ENCODE data around the gene UNC93A.
"Not testable (repeated sequence)": the region's sequence is repeated elsewhere in the genome, so short reads cannot be mapped to it uniquely, and the experiment has no call there.

The UNC93A gene

GRCh38 chr6:167266057-167266829 is 24.9 kb upstream of the UNC93A start:
- not testable (repeated sequence) for H3K9me3 Mint-ChIP-seq; H3K4me1 Mint-ChIP-seq (ENCODE audit: low read depth); H3K36me3 Mint-ChIP-seq (ENCODE audit: low read depth); H3K27ac Mint-ChIP-seq; H3K4me3 Mint-ChIP-seq; DNase-seq
- peaks cover 19% of the 10 kb centered on the region for H3K27me3 Mint-ChIP-seq

- no peak for DNase-seq
- Mint-ChIP-seq H3K27me3 (peaks cover 14% of the 10 kb centered on the region), H3K4me3 (no peak overlapping the region), H3K4me1 (ENCODE audit: low read depth) (no peaks in the 10 kb centered on the region), H3K36me3 (ENCODE audit: low read depth) (no peaks in the 10 kb centered on the region), H3K27ac (no peak overlapping the region), H3K9me3 (no peaks in the 10 kb centered on the region)
These were observed 24.1 kb upstream of the UNC93A start for GRCh38 chr6:167266830-167267555.

- not testable (repeated sequence) for H3K27ac Mint-ChIP-seq; H3K4me1 Mint-ChIP-seq (ENCODE audit: low read depth); H3K27me3 Mint-ChIP-seq; H3K36me3 Mint-ChIP-seq (ENCODE audit: low read depth); H3K9me3 Mint-ChIP-seq; H3K4me3 Mint-ChIP-seq; DNase-seq
These were observed 23.6 kb upstream of the UNC93A start for GRCh38 chr6:167267556-167267898.

- H3K27ac Mint-ChIP-seq, result no peak overlapping the region
- no peaks in the 10 kb centered on the region for H3K36me3 Mint-ChIP-seq (ENCODE audit: low read depth)
- peaks cover 5% of the 10 kb centered on the region for H3K27me3 Mint-ChIP-seq
- no peaks in the 10 kb centered on the region for H3K9me3 Mint-ChIP-seq
- no peaks in the 10 kb centered on the region for H3K4me1 Mint-ChIP-seq (ENCODE audit: low read depth)
- no peak overlapping the region for H3K4me3 Mint-ChIP-seq
- no peak for DNase-seq
These were observed 23.2 kb upstream of the UNC93A start for GRCh38 chr6:167267921-167268401.

- Mint-ChIP-seq H3K4me1 (ENCODE audit: low read depth) (no peaks in the 10 kb centered on the region), H3K27ac (no peak overlapping the region), H3K27me3 (peaks cover 2% of the 10 kb centered on the region)
These were observed 22.3 kb upstream of the UNC93A start for GRCh38 chr6:167268683-167269280.

GRCh38 chr6:167270499-167271311 is 20.4 kb upstream of the UNC93A start:
- H3K27me3 Mint-ChIP-seq, result peaks cover 2% of the 10 kb centered on the region

More at GRCh38 chr6:167268683-167269280, 22.3 kb upstream of the UNC93A start:
- no peak overlapping the region for H3K4me3 Mint-ChIP-seq
- no peaks in the 10 kb centered on the region for H3K36me3 Mint-ChIP-seq (ENCODE audit: low read depth)
- no peaks in the 10 kb centered on the region for H3K9me3 Mint-ChIP-seq
- no peak for DNase-seq

GRCh38 chr6:167272151-167272550 is 19.0 kb upstream of the UNC93A start:
- peaks cover 5% of the 10 kb centered on the region for H3K27me3 Mint-ChIP-seq
- no peak for DNase-seq
- no peaks in the 10 kb centered on the region for H3K4me1 Mint-ChIP-seq (ENCODE audit: low read depth)
- no peaks in the 10 kb centered on the region for H3K36me3 Mint-ChIP-seq (ENCODE audit: low read depth)
- H3K4me3 Mint-ChIP-seq, result no peak overlapping the region
- no peaks in the 10 kb centered on the region for H3K9me3 Mint-ChIP-seq
- no peak overlapping the region for H3K27ac Mint-ChIP-seq

More at GRCh38 chr6:167270499-167271311, 20.4 kb upstream of the UNC93A start:
- no peaks in the 10 kb centered on the region for H3K9me3 Mint-ChIP-seq
- no peak for DNase-seq
- no peak overlapping the region for H3K4me3 Mint-ChIP-seq
- no peaks in the 10 kb centered on the region for H3K4me1 Mint-ChIP-seq (ENCODE audit: low read depth)
- no peak overlapping the region for H3K27ac Mint-ChIP-seq
- no peaks in the 10 kb centered on the region for H3K36me3 Mint-ChIP-seq (ENCODE audit: low read depth)

GRCh38 chr6:167272696-167273379 is 18.3 kb upstream of the UNC93A start:
- no peaks in the 10 kb centered on the region for H3K9me3 Mint-ChIP-seq
- H3K4me1 Mint-ChIP-seq (ENCODE audit: low read depth), result no peaks in the 10 kb centered on the region
- no peak for DNase-seq
- H3K27ac Mint-ChIP-seq, result no peak overlapping the region
- H3K4me3 Mint-ChIP-seq, result no peak overlapping the region
- H3K27me3 Mint-ChIP-seq, result peaks cover 11% of the 10 kb centered on the region
- no peaks in the 10 kb centered on the region for H3K36me3 Mint-ChIP-seq (ENCODE audit: low read depth)

GRCh38 chr6:167274270-167274669 is 16.8 kb upstream of the UNC93A start:
- Mint-ChIP-seq H3K9me3 (no peaks in the 10 kb centered on the region), H3K27me3 (peaks cover 16% of the 10 kb centered on the region), H3K4me1 (ENCODE audit: low read depth) (no peaks in the 10 kb centered on the region)

GRCh38 chr6:167275001-167275400 is 16.1 kb upstream of the UNC93A start:
- no peak for DNase-seq
- Mint-ChIP-seq H3K9me3 (no peaks in the 10 kb centered on the region), H3K27me3 (peaks cover 19% of the 10 kb centered on the region), H3K36me3 (ENCODE audit: low read depth) (no peaks in the 10 kb centered on the region), H3K4me3 (no peak overlapping the region), H3K4me1 (ENCODE audit: low read depth) (no peaks in the 10 kb centered on the region), H3K27ac (no peak overlapping the region)

More at GRCh38 chr6:167274270-167274669, 16.8 kb upstream of the UNC93A start:
- DNase-seq, result no peak
- H3K36me3 Mint-ChIP-seq (ENCODE audit: low read depth), result no peaks in the 10 kb centered on the region
- H3K27ac Mint-ChIP-seq, result no peak overlapping the region
- H3K4me3 Mint-ChIP-seq, result no peak overlapping the region

- Mint-ChIP-seq H3K9me3 (no peaks in the 10 kb centered on the region), H3K4me1 (ENCODE audit: low read depth) (no peaks in the 10 kb centered on the region), H3K4me3 (no peak overlapping the region), H3K27me3 (peaks cover 20% of the 10 kb centered on the region), H3K27ac (no peak overlapping the region), H3K36me3 (ENCODE audit: low read depth) (no peaks in the 10 kb centered on the region)
- no peak for DNase-seq
These were observed 15.7 kb upstream of the UNC93A start for GRCh38 chr6:167275436-167275835.

GRCh38 chr6:167276772-167277533 is 14.2 kb upstream of the UNC93A start:
- no peak overlapping the region for H3K27ac Mint-ChIP-seq
- no peak overlapping the region for H3K4me3 Mint-ChIP-seq
- H3K36me3 Mint-ChIP-seq (ENCODE audit: low read depth), result no peaks in the 10 kb centered on the region
- DNase-seq, result no peak
- peaks cover 20% of the 10 kb centered on the region for H3K27me3 Mint-ChIP-seq
- no peaks in the 10 kb centered on the region for H3K9me3 Mint-ChIP-seq
- no peaks in the 10 kb centered on the region for H3K4me1 Mint-ChIP-seq (ENCODE audit: low read depth)

GRCh38 chr6:167278173-167278940 is 12.8 kb upstream of the UNC93A start:
- H3K9me3 Mint-ChIP-seq; H3K36me3 Mint-ChIP-seq (ENCODE audit: low read depth); H3K4me3 Mint-ChIP-seq; H3K27ac Mint-ChIP-seq; DNase-seq; H3K4me1 Mint-ChIP-seq (ENCODE audit: low read depth): not testable (repeated sequence)
- H3K27me3 Mint-ChIP-seq, result peaks cover 20% of the 10 kb centered on the region
